A204.1 (cell line): ENCODE data around the gene FSTL1.
A peak's percentile ranks its signal among the peaks of the same experiment; 100 is the strongest.

ENCODE experiments used
- FAIRE-seq: peaks from 2 replicates; lab custom pipeline; 2012; peaks lifted over from hg19 to GRCh38; lab: Jason Lieb, UNC

FSTL1 gene

GRCh38 chr3:120438665-120439370 lies 12.0 kb downstream of the FSTL1 start:
- FAIRE-seq: no peak

- no peak for FAIRE-seq
Observed at GRCh38 chr3:120438216-120438615, 12.6 kb downstream of the FSTL1 start.

- FAIRE-seq: no peak
Observed at GRCh38 chr3:120437559-120437958, 13.2 kb downstream of the FSTL1 start.

- FAIRE-seq: no peak
Observed at GRCh38 chr3:120436523-120437050, 14.2 kb downstream of the FSTL1 start.

- FAIRE-seq: no peak
Observed at GRCh38 chr3:120435621-120436020, 15.2 kb downstream of the FSTL1 start.

GRCh38 chr3:120433662-120434331 lies 17.0 kb downstream of the FSTL1 start:
- no peak for FAIRE-seq

- no peak for FAIRE-seq
Observed at GRCh38 chr3:120432150-120432860, 18.5 kb downstream of the FSTL1 start.

- no peak for FAIRE-seq
Observed at GRCh38 chr3:120429921-120430361, 20.9 kb downstream of the FSTL1 start.

GRCh38 chr3:120428924-120429323 lies 21.9 kb downstream of the FSTL1 start:
- FAIRE-seq: no peak

- no peak for FAIRE-seq
Observed at GRCh38 chr3:120427201-120427600, 23.6 kb downstream of the FSTL1 start.

- no peak for FAIRE-seq
Observed at GRCh38 chr3:120425572-120426250, 25.1 kb downstream of the FSTL1 start.

GRCh38 chr3:120424976-120425570 lies 25.7 kb downstream of the FSTL1 start:
- FAIRE-seq: no peak

GRCh38 chr3:120424506-120424905 lies 26.3 kb downstream of the FSTL1 start:
- no peak for FAIRE-seq

- no peak for FAIRE-seq
Observed at GRCh38 chr3:120423432-120423831, 27.4 kb downstream of the FSTL1 start.

- no peak for FAIRE-seq
Observed at GRCh38 chr3:120421926-120422325, 28.9 kb downstream of the FSTL1 start.

GRCh38 chr3:120420928-120421551 lies 29.8 kb downstream of the FSTL1 start:
- FAIRE-seq: no peak

- no peak for FAIRE-seq
Observed at GRCh38 chr3:120420360-120420759, 30.4 kb downstream of the FSTL1 start.

GRCh38 chr3:120419797-120420196 lies 31.0 kb downstream of the FSTL1 start:
- FAIRE-seq: no peak

GRCh38 chr3:120418866-120419490 lies 31.8 kb downstream of the FSTL1 start:
- FAIRE-seq: no peak

- FAIRE-seq: no peak
Observed at GRCh38 chr3:120418446-120418845, 32.3 kb downstream of the FSTL1 start.

GRCh38 chr3:120417272-120417911 lies 33.4 kb downstream of the FSTL1 start:
- FAIRE-seq: peak; percentile 100
